SK-N-SH treated with all-trans-retinoic acid at 6 μM for 48 hours (cell line): Measurements from ENCODE around the gene GPC5.

Experiments used
- ATAC-seq: fragments of 200-7000 bp; cut with Tn5 transposase; 3 replicates; pipeline ENCODE4 v1.9.1; 2020; ENCODE audit warnings: mild to moderate bottlenecking, moderate library complexity
- CREB5 ChIP-seq: fragments of 250-450 bp; sonication (Bioruptor Pico); IDR thresholded peaks from 2 replicates; pipeline ENCODE4 v1.5.1; 2020; ENCODE audit warnings: low read depth, mild to moderate bottlenecking, moderate library complexity
- CSDC2 ChIP-seq: fragments of 250-450 bp; sonication (Bioruptor Pico); IDR thresholded peaks from 2 replicates; pipeline ENCODE4 v1.5.0; 2020; ENCODE audit warnings: mild to moderate bottlenecking, moderate library complexity
- CSRNP3 ChIP-seq: fragments of 250-450 bp; sonication (Bioruptor Pico); IDR thresholded peaks from 2 replicates; pipeline ENCODE4 v1.5.1; 2021; ENCODE audit warnings: mild to moderate bottlenecking, moderate library complexity
- ESRRG ChIP-seq: fragments of 250-450 bp; sonication (Bioruptor Pico); IDR thresholded peaks from 2 replicates; pipeline ENCODE4 v1.6.1; 2021; ENCODE audit warnings: mild to moderate bottlenecking
- GLIS3 ChIP-seq: fragments of 250-450 bp; sonication (Bioruptor Pico); IDR thresholded peaks from 2 replicates; pipeline ENCODE4 v1.5.0; 2020; ENCODE audit warnings: mild to moderate bottlenecking, moderate library complexity
- ISL1 ChIP-seq: fragments of 250-450 bp; sonication (Bioruptor Pico); IDR thresholded peaks from 2 replicates; pipeline ENCODE4 v2.1.2; 2022; ENCODE audit warnings: mild to moderate bottlenecking, moderate library complexity
- PATZ1 ChIP-seq: fragments of 250-450 bp; sonication (Bioruptor Pico); IDR thresholded peaks from 2 replicates; pipeline ENCODE4 v1.8.0; 2020; ENCODE audit warnings: mild to moderate bottlenecking, moderate library complexity, borderline replicate concordance
- PPARA ChIP-seq: fragments of 250-450 bp; sonication (Bioruptor Pico); IDR thresholded peaks from 2 replicates; pipeline ENCODE4 v1.5.0; 2020; ENCODE audit warnings: mild to moderate bottlenecking, borderline replicate concordance
- RARB ChIP-seq: fragments of 250-450 bp; sonication (Bioruptor Pico); IDR thresholded peaks from 2 replicates; pipeline ENCODE4 v1.8.0; 2021; ENCODE audit warnings: mild to moderate bottlenecking, moderate library complexity
- SNAI2 ChIP-seq: fragments of 250-450 bp; sonication (Bioruptor Pico); IDR thresholded peaks from 2 replicates; pipeline ENCODE4 v1.5.0; 2020; ENCODE audit warnings: mild to moderate bottlenecking, moderate library complexity
- TCF4 ChIP-seq: fragments of 250-450 bp; sonication (Bioruptor Pico); IDR thresholded peaks from 2 replicates; pipeline ENCODE4 v1.8.0; 2021; ENCODE audit warnings: mild to moderate bottlenecking, moderate library complexity, borderline replicate concordance
- TOX ChIP-seq: fragments of 250-450 bp; sonication (Bioruptor Pico); IDR thresholded peaks from 2 replicates; pipeline ENCODE4 v1.8.0; 2021; ENCODE audit warnings: mild to moderate bottlenecking, moderate library complexity, borderline replicate concordance
- ZC3H10 ChIP-seq: fragments of 250-450 bp; sonication (Bioruptor Pico); IDR thresholded peaks from 2 replicates; pipeline ENCODE4 v1.5.1; 2021; ENCODE audit warnings: mild to moderate bottlenecking, moderate library complexity
- ZFP3 ChIP-seq: fragments of 250-450 bp; sonication (Bioruptor Pico); IDR thresholded peaks from 2 replicates; pipeline ENCODE4 v1.5.0; 2020; ENCODE audit warnings: mild to moderate bottlenecking, moderate library complexity
- ZFP30 ChIP-seq: fragments of 450-650 bp; formaldehyde crosslinking; IDR thresholded peaks from 2 replicates; pipeline ENCODE4 v1.5.0; 2022; ENCODE audit warnings: mild to moderate bottlenecking, moderate library complexity
- ZNF70 ChIP-seq: fragments of 450-650 bp; formaldehyde crosslinking; IDR thresholded peaks from 2 replicates; pipeline ENCODE4 v1.5.0; 2020; ENCODE audit warnings: mild to moderate bottlenecking, moderate library complexity
- ZNF8 ChIP-seq: fragments of 450-650 bp; formaldehyde crosslinking; IDR thresholded peaks from 2 replicates; pipeline ENCODE4 v1.5.0; 2020; ENCODE audit warnings: mild to moderate bottlenecking, moderate library complexity
- TF ChIP-seq, protein P1 (sequence below): fragments of 250-450 bp; sonication (Bioruptor Pico); IDR thresholded peaks from 2 replicates; pipeline ENCODE4 v1.8.0; 2021; ENCODE audit warnings: low read depth, mild to moderate bottlenecking, moderate library complexity, borderline replicate concordance
- TF ChIP-seq, protein P2 (sequence below): fragments of 250-450 bp; sonication (Bioruptor Pico); IDR thresholded peaks from 2 replicates; pipeline ENCODE4 v1.5.0; 2020; ENCODE audit warnings: mild to moderate bottlenecking, moderate library complexity

GPC5 gene

GRCh38 chr13:92483894-92484293 lies 1085.5 kb downstream of the GPC5 start:
- no peak for ATAC-seq

GRCh38 chr13:92487238-92487637 lies 1088.8 kb downstream of the GPC5 start:
- no peak for TF ChIP-seq SNAI2 (CRISPR knock-in tag)
- TF ChIP-seq TCF4 (CRISPR knock-in tag): no peak
- TF ChIP-seq ZFP30 (CRISPR knock-in tag): no peak
- TF ChIP-seq, protein P1, sequence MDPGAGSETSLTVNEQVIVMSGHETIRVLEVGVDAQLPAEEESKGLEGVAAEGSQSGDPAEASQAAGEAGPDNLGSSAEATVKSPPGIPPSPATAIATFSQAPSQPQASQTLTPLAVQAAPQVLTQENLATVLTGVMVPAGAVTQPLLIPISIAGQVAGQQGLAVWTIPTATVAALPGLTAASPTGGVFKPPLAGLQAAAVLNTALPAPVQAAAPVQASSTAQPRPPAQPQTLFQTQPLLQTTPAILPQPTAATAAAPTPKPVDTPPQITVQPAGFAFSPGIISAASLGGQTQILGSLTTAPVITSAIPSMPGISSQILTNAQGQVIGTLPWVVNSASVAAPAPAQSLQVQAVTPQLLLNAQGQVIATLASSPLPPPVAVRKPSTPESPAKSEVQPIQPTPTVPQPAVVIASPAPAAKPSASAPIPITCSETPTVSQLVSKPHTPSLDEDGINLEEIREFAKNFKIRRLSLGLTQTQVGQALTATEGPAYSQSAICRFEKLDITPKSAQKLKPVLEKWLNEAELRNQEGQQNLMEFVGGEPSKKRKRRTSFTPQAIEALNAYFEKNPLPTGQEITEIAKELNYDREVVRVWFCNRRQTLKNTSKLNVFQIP (CRISPR knock-in tag): no peak
- no peak for ATAC-seq

More at GRCh38 chr13:92483894-92484293, 1085.5 kb downstream of the GPC5 start:
- TF ChIP-seq SNAI2 (CRISPR knock-in tag) (no peak), ZNF70 (CRISPR knock-in tag) (no peak), PPARA (CRISPR knock-in tag) (no peak), TOX (no peak), RARB (CRISPR knock-in tag) (no peak), CREB5 (CRISPR knock-in tag) (no peak)
- TF ChIP-seq, protein P2, sequence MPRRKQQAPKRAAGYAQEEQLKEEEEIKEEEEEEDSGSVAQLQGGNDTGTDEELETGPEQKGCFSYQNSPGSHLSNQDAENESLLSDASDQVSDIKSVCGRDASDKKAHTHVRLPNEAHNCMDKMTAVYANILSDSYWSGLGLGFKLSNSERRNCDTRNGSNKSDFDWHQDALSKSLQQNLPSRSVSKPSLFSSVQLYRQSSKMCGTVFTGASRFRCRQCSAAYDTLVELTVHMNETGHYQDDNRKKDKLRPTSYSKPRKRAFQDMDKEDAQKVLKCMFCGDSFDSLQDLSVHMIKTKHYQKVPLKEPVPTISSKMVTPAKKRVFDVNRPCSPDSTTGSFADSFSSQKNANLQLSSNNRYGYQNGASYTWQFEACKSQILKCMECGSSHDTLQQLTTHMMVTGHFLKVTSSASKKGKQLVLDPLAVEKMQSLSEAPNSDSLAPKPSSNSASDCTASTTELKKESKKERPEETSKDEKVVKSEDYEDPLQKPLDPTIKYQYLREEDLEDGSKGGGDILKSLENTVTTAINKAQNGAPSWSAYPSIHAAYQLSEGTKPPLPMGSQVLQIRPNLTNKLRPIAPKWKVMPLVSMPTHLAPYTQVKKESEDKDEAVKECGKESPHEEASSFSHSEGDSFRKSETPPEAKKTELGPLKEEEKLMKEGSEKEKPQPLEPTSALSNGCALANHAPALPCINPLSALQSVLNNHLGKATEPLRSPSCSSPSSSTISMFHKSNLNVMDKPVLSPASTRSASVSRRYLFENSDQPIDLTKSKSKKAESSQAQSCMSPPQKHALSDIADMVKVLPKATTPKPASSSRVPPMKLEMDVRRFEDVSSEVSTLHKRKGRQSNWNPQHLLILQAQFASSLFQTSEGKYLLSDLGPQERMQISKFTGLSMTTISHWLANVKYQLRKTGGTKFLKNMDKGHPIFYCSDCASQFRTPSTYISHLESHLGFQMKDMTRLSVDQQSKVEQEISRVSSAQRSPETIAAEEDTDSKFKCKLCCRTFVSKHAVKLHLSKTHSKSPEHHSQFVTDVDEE (CRISPR knock-in tag): no peak

- TF ChIP-seq ZFP3 (peak; percentile 64; the same call in 1 of the 2 replicates), CSRNP3 (CRISPR knock-in tag) (no peak), GLIS3 (CRISPR knock-in tag) (no peak), ESRRG (CRISPR knock-in tag) (0 out of 2 replicates have a peak, but pooled peaks have one; percentile 38), PATZ1 (CRISPR knock-in tag) (peak; percentile 56; the same call in 1 of the 2 replicates), SNAI2 (CRISPR knock-in tag) (peak; percentile 49; the same call in 1 of the 2 replicates), PPARA (CRISPR knock-in tag) (no peak), ZNF8 (CRISPR knock-in tag) (peak; percentile 48; the same call in 1 of the 2 replicates), ZFP30 (CRISPR knock-in tag) (no peak), ISL1 (CRISPR knock-in tag) (peak; percentile 97), RARB (CRISPR knock-in tag) (no peak), CREB5 (CRISPR knock-in tag) (0 out of 2 replicates have a peak, but pooled peaks have one; percentile 57), TOX (peak; percentile 27; the same call in 1 of the 2 replicates), CSDC2 (CRISPR knock-in tag) (no peak), ZC3H10 (CRISPR knock-in tag) (no peak), ZNF70 (CRISPR knock-in tag) (no peak), TCF4 (CRISPR knock-in tag) (peak; percentile 84)
- TF ChIP-seq, protein P2 (CRISPR knock-in tag): peak; percentile 92; the same call in 1 of the 2 replicates
- TF ChIP-seq, protein P1 (CRISPR knock-in tag): no peak
- peak; percentile 65 for ATAC-seq
Measured at GRCh38 chr13:92488249-92488852, 1089.9 kb downstream of the GPC5 start.
